ENCODE results near the gene TIMELESS. TPM values are rescaled to one million over a fixed set of nuclear protein-coding genes. Genes with fewer than 3 reads are reported as not detected.

The TIMELESS gene
- total RNA-seq, 3 donors from 2014 or later, result 4.5 to 7.2 (median 6.7) TPM

GRCh38 chr12:56477521-56478225 is 28.4 kb upstream of the TIMELESS start:
- H3K9me3 ChIP-seq, result no peaks in the 10 kb centered on the region
- intact Hi-C loops (cut with DNase I; ENCODE audit: low total_unique reads), result no loop called here

GRCh38 chr12:56476972-56477432 is 27.8 kb upstream of the TIMELESS start:
- intact Hi-C loops (cut with DNase I; ENCODE audit: low total_unique reads), result no loop called here
- DNase-seq (ENCODE audit: low spot score in 2 of 2), result no peak
- Histone ChIP-seq H3K4me3 (no peak overlapping the region), H3K36me3 (no peaks in the 10 kb centered on the region), H3K4me1 (no peaks in the 10 kb centered on the region), H3K9me3 (no peaks in the 10 kb centered on the region), H3K27me3 (no peaks in the 10 kb centered on the region), H3K27ac (no peak overlapping the region)
- TF ChIP-seq POLR2AphosphoS5 (IDR thresholded peaks at IDR 0.05), result no peak
- TF ChIP-seq CTCF (IDR thresholded peaks at IDR 0.05), result no peak
- TF ChIP-seq POLR2A (IDR thresholded peaks at IDR 0.05), result no peak

More at GRCh38 chr12:56477521-56478225, 28.4 kb upstream of the TIMELESS start:
- no peak for TF ChIP-seq CTCF (IDR thresholded peaks at IDR 0.05)
- no peak for TF ChIP-seq POLR2A (IDR thresholded peaks at IDR 0.05)
- no peak for TF ChIP-seq POLR2AphosphoS5 (IDR thresholded peaks at IDR 0.05)
- H3K4me1 ChIP-seq, result no peaks in the 10 kb centered on the region
- no peaks in the 10 kb centered on the region for H3K27me3 ChIP-seq
- H3K4me3 ChIP-seq, result no peak overlapping the region
- DNase-seq (ENCODE audit: low spot score in 2 of 2), result no peak
- H3K27ac ChIP-seq, result no peak overlapping the region
- H3K36me3 ChIP-seq, result no peaks in the 10 kb centered on the region

- H3K27me3 ChIP-seq, result no peaks in the 10 kb centered on the region
- H3K36me3 ChIP-seq, result no peaks in the 10 kb centered on the region
- DNase-seq (ENCODE audit: low spot score in 2 of 2), result no peak
- no peaks in the 10 kb centered on the region for H3K9me3 ChIP-seq
- no peak overlapping the region for H3K4me3 ChIP-seq
- TF ChIP-seq POLR2A (IDR thresholded peaks at IDR 0.05), result no peak
- no peak for TF ChIP-seq CTCF (IDR thresholded peaks at IDR 0.05)
- no peak for TF ChIP-seq POLR2AphosphoS5 (IDR thresholded peaks at IDR 0.05)
- H3K27ac ChIP-seq, result no peak overlapping the region
- intact Hi-C loops (cut with DNase I; ENCODE audit: low total_unique reads), result no loop called here
- H3K4me1 ChIP-seq, result no peaks in the 10 kb centered on the region
These were observed 26.9 kb upstream of the TIMELESS start for GRCh38 chr12:56476143-56476542.

GRCh38 chr12:56474389-56474788 is 25.2 kb upstream of the TIMELESS start:
- no peak for DNase-seq (ENCODE audit: low spot score in 2 of 2)
- Histone ChIP-seq H3K27ac (no peak overlapping the region), H3K4me1 (peaks cover 0 to 5% of the 10 kb centered on the region in 2 donors)

More at GRCh38 chr12:56474389-56474788, 25.2 kb upstream of the TIMELESS start:
- Histone ChIP-seq H3K36me3 (no peaks in the 10 kb centered on the region), H3K9me3 (no peaks in the 10 kb centered on the region), H3K27me3 (no peaks in the 10 kb centered on the region), H3K4me3 (no peak overlapping the region)
- no peak for TF ChIP-seq CTCF (IDR thresholded peaks at IDR 0.05)
- TF ChIP-seq POLR2AphosphoS5 (IDR thresholded peaks at IDR 0.05), result no peak
- no peak for TF ChIP-seq POLR2A (IDR thresholded peaks at IDR 0.05)
- intact Hi-C loops (cut with DNase I; ENCODE audit: low total_unique reads), result no loop called here
